NCI-H2171 (cell line): ENCODE data around the gene CPED1.

Experiments
- DNase-seq: peaks from one replicate; lab custom pipeline; 2025; lab: John Stamatoyannopoulos, UW

CPED1 gene

DNA sequence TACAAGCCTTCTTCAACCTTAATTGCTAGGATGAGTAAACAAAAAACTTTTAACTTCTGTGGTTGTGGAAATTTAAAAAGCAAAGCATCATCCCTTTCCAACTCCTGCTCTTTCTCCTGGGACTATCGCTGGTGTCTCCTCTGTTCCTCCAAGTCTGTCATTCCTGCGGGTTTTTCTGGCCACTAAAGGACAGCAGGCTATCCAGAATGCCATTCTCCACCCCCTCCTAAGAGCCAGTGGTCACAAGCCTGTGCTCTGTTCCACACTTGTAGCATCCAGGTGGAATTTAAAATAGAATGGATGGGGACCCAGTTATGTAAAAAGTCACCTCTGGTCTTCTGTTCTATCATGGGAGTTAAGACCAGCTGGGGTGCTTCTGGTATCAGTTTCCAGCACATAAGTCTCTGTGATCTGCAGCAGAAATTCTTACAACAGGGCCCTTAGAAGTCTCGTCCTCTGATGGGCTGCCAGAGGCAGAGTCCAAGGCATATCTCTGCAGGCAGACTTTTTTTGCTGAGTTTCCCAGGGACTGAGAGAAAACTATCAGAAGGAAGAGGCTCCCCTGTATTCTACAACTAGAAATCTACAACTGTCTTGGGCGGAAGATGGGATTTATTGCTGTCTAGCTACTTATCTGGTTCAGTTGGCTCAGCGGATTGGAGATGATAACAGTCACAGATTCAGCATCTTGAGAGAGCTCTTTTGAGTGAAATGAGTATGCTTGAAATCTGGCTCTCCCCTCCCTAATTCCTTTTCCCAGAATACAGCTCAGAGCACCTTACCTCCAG is 335.2 kb downstream of the CPED1 start:
- no peak for DNase-seq

DNA sequence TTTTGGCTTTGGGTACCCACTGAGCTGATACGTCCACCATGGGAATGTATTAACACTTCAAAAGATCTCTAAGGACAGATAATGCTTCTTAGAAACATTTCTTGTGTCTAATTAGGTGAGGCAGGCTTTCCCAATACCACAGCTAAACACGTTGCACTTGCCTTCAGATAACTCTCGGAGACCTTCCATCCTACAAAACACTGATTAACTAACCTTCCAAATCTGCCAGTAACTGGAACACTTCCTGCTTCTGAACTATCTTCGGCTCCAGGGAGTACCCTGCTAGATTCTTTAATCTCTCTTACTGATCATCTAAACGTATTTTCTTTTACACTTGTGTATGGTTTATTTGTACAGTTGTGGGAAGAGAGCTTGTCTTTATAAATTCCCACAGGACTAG is 339.2 kb downstream of the CPED1 start:
- no peak for DNase-seq

DNA sequence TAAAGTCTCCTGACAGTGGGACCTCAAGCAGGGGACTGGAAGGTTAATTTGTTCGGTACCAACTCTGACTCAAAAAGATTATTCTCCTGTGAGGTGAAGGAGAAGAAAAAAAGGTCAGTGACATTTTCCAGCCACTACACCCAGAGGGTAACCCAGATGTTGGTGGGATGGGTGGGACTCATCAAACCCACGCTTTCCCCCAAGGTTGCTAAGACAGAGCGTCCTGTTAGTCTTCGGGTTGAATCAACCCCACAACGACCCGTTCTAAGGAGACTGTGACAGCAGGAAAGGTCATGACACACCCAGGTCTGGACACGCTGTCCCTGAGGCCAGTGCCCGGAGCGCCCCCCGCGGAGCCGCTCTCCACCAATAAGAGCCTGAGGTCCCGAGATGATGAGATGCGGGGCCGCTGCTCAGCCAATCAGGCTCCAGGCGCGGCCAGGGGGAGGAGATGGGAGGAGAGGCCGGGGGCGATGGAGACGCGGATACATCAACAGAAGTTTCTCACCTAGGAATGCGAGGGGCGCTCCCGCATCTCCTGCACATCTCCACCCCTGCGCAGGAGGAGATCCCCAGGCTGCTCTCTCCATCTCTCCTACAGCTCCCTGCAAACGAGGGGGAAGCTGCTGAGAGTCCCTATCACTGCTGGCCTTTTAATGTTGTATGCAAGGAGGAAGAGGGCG is 340.1 kb downstream of the CPED1 start, which contains the start of gene WNT16:
Gene WNT16 (plus strand): TSS at position 493 of the 683 bp plus-strand sequence. CDS start 293 bp downstream, outside the sequence.
- no peak for DNase-seq

DNA sequence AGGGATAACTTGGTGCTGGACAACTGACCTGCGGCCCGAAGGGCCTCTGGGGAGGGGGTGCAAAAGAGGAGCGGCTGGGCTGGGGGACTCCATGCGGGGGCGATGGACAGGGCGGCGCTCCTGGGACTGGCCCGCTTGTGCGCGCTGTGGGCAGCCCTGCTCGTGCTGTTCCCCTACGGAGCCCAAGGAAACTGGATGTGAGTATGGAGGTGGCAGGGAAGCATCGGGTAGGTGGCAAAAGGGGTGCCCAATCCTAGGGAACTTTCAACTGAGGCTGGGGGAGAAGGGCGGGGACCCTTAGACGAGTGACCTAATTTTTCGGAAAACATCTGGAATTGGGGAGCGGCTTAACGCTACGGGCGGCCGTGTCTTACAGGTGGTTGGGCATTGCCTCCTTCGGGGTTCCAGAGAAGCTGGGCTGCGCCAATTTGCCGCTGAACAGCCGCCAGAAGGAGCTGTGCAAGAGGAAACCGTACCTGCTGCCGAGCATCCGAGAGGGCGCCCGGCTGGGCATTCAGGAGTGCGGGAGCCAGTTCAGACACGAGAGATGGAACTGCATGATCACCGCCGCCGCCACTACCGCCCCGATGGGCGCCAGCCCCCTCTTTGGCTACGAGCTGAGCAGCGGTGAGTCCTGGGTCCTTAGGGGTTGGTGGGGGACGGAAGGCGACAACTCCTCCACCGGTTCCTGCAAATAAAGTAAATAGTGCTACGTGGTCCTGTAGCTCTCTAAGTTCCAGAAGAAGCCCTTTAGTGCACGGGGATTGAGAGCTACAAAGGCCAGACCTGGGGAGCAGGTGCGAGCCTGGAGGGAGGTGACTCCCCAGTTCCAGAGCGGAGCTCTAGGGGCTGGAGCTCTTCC is 340.9 kb downstream of the CPED1 start:
- peak; percentile 30 for DNase-seq

DNA sequence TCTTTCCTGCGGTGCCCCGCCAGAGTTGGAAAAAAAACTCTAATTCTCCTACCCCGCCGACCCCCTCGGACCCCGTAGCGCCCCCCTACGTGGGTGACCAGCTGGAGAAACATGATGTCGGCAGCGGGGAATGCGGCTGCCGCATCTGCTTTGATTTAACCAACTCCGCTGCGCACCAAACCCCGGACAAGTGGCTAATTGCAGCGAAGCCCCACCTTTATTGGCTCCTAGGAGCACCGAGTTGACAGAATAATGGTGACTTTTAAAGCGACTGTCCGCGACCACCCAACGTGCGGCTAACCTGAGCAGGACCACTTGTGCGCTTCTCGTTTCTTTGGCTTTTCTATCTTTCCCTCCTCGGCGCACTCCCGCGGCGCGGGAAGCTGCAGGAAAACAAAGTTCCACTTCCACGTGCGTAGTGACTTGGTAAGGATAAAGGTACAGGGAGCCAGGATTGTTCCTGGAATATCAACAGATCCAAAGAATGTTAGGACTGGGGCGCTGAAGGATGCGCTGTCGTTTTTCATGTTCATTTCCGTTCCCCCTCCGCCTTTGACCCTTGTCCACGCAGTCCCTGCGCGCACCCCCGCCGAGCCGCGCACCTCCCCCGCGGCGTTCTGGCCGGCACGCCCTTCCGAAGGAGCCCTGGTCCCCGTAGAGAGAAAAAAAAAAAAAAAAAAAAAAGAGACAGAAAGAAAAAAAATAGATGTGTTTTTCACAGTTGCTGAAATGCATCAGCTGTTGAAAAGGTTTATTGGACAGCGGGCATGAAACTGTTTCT is 341.7 kb downstream of the CPED1 start:
- DNase-seq: no peak

DNA sequence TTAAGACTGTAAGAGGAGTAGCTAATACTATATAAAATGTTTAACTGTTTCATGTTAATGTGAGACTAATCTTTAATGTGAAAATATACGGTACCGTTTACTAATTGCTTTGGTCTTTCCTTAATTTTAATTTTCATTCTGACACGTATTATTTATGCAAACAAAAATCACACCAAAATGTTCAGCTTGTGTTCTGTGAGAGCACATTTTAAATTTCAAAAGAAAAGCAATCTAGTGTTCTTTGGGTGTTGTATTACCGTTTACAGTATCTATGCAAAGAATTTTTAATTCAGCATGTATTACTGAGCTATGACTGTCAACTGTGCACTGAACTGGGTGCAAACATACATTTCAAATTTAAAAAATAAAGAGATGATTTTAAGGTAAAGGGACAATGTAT is 342.5 kb downstream of the CPED1 start:
- DNase-seq: no peak

DNA sequence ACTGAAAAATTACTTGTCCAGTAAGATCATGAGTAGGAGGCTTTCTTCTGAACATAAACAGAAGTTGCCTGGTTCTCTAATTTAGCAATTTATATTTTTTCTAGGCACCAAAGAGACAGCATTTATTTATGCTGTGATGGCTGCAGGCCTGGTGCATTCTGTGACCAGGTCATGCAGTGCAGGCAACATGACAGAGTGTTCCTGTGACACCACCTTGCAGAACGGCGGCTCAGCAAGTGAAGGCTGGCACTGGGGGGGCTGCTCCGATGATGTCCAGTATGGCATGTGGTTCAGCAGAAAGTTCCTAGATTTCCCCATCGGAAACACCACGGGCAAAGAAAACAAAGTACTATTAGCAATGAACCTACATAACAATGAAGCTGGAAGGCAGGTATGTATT is 343.1 kb downstream of the CPED1 start:
- no peak for DNase-seq

DNA sequence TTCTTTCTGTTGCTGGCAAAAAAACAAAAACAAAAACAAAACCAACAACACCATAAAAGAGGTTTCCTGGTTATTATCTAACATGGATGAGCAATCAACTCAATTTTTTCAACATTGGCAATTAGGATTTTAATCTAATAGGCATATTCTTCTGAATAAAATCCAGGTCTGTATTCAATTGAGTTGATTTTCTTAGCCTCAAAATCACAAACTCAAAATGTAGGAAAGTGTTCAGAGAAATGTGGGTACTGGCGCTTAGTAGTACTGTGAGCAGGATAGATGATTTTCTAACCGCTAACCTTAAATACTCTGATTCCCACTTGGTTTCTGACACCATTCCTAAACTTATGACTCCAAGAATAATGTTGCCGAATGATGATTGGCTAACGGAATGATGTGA is 345.9 kb downstream of the CPED1 start:
- no peak for DNase-seq

DNA sequence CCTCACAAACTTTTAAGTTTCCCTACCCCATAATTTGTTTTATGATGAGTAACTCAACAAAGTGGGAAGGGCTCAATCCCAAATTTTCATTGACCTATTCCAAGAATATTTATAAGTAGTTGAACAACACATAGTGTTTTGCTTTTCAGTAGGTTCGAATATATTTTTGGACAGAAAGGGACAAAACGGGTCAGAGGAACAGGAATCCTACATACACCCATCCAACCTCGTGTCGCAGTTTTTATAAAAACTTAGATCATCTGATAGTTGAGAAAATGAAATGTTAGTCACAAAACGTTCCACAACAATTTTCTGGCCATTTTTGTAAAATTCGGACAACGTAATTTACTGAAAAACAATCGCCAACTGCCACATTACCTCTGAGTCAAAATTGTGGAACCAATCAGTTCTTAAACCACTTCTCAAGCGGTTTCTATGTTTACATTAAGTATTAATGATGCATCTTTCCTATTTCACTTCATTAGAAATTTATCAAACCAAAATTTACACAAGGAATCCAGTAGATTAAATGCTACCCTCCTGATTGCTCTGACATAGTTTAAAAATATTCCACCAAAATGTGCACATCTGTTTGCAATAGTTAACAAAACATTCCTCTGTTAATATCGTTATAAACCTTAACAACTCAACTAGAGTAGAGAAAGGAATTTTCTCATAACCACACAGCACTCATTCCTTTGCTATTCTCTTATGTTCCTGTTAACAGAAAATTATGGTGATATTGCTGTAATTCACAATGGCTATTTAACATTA is 346.6 kb downstream of the CPED1 start:
- no peak for DNase-seq

DNA sequence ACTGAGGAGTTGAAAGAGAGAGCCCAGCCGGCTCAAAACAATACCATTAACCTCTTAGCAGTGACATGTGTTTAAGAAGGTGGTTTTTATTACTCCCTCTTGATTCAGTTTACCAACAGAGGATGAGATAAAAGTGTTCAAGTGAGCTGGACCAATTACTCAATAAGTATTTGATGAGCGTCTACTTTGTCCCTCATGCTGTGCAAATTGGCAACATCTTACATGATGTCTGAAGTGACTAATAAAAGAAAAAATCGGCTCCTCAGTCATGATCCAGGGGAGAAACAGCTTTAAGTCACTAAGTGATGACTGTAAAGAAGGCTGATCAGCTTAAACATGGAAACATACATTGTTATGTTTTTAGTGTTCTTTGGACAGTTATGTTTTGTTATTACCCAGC is 348.1 kb downstream of the CPED1 start:
- DNase-seq: no peak

DNA sequence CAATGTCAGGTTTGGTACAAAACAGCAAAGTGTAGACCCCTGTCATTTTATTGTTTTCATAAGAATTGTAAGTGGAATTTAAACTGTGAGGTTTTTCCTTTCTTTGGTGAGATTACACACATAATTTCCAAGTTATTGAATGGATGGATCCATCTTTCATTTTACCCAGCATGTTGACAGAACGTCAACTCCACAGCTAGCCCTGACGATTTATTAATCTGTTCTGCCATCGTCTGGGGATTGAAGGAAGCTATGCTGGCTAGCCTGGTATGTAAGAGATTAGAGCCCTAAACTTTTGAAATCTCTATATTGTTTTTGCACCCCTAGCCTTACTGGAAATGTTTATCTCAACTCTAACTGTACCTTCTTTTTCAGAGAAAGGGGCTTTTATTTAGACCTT is 348.9 kb downstream of the CPED1 start:
- DNase-seq: no peak

DNA sequence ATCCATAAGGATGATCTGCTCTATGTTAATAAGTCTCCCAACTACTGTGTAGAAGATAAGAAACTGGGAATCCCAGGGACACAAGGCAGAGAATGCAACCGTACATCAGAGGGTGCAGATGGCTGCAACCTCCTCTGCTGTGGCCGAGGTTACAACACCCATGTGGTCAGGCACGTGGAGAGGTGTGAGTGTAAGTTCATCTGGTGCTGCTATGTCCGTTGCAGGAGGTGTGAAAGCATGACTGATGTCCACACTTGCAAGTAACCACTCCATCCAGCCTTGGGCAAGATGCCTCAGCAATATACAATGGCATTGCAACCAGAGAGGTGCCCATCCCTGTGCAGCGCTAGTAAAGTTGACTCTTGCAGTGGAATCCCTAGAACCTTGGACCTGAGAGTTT is 350.6 kb downstream of the CPED1 start:
- DNase-seq: no peak

DNA sequence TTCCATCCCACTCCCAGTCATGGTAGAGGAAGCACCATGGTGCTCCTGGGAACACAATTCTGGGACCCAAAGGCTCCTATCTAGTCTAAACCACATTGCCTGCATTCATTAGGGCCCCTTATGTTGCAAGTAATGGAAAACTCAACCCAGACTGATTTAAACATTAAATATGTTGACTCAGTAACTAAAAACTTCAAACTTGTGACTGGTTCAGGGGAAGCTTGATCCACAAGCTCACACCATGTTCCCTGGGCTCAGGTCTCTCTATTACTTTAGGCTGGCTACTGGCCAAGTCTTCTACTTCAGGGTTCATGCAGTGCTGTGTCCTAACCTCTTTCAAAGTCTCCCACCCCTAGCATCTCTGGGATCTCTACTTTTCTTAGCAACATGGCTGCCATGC is 353.4 kb downstream of the CPED1 start:
- no peak for DNase-seq

DNA sequence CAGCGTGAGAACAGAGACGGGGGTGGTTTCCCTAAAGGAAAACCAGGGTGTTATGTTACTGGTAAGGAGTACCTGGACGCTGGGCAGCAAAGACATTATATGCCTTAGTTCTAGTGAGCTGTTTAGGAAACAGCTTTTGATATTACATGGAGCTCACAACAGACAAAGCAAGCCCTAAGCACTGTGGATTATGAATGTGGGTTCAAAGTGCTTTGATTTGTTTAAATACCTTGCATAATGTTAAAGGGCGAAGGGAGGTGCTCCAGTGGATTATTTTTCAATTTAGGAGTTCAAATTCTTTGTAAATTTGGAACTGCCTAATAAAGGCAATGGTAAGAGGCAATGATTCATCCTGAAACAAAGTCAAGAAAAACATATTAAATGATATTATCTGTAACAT is 354.1 kb downstream of the CPED1 start:
- no peak for DNase-seq

DNA sequence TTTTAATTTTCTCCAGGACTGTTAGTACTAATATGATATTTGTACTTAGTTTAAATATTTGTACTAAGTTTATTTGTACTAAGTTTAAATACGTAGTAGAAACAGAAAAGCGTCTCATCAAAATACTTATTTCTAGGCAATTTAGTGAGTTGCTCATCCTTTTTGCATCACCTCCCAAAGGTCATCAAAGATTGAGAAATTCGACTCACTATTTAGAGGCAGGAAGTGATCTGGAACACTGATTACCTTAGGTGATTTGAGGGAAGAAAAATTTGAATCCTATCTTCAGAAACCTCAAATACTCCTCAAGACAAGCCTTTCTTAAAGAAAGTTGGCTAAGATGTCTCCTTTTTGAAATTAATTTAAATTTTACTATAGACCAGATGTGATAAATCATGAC is 354.8 kb downstream of the CPED1 start:
- no peak for DNase-seq

DNA sequence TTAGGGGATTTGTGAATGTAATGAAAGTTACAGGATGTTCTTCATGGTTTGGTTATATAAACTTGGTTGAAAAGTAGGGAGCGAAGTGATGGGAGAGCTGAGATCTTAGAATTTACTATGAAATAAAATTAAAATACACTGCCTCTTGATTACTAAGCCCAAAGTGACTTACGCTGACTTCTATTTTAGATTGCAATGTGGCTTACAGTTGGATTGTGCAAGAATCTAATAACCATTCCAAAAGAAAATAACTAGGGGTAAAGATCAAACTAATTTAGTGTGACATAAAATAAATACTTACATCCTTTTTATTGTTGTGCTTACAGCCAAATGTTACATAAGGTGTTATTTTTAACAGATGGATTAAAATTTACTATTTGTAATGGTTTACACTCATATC is 355.6 kb downstream of the CPED1 start:
- DNase-seq: no peak

DNA sequence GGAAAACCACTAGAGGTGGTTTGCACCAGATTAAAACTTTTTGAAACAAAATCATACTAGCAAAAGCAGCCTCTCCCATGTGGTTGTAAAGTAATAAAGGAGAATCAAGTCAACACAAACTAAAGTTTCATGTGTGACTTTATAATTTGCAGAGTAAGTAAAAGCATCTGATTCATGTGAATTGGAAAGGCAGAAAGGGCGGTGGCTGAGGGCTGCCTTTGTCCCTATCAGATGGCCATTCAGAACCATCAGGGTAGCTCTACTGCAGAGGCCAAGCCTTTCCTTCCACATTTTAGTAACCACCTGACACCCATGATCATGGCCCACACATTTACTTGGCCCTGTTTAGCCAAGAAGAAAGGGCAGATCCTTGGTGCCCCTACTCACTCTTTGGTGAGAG is 356.0 kb downstream of the CPED1 start:
- no peak for DNase-seq
